ENCODE results near the gene PDCD2. TPM values are rescaled to one million over a fixed set of nuclear protein-coding genes. Genes with fewer than 3 reads are reported as not detected.

PDCD2 gene
- total and polyA plus RNA-seq, 2 donors (not counting 1 experiment from before 2014, with no cell fraction given) = 50.0 to 64.5 TPM

DNA sequence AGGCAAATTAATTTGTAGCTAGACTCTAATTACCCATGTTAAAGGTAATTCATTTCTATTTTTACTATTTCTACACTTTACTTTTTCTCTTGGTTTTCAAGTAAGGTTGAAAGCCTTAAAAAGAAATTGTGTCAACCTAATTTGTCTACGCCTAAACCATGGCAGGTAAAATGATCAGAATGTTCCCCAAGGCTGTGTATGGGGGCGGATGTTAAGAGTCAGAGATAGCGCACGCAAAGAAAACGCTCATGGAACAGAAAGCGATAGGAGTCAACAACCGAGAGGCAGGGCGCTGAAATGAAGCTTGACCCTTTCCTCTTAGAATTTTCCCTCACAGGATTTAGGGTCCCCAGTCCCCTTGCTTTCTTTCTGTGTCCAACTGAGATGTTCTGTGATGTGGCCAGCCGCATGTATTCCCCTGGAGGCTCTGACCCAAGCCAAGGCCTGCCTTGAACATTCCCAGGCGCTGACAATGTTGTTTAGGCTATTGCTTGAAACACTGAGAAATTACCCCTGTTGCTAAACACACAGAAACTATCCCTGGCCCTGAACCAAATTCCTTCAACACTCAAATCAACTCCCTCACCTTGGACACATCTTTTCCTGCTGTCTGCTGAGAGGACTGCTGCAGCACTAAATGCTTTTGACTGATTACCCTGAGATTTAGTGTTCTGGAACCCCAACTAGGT lies 42.3 kb downstream of the PDCD2 start:
- peaks cover 2 to 87% of the 10 kb centered on the region in 2 experiments for H3K36me3 ChIP-seq (replicated peaks in 1 of 2; ENCODE audit: control extremely low read depth in 1 of 2, control insufficient read depth in 1 of 2, extremely low read depth in 1 of 2, insufficient read depth in 2 of 2, low read length in 1 of 2)
- 100% methylated on average over 4 of the region's 10 CpGs for WGBS (ENCODE audit: insufficient coverage)

DNA sequence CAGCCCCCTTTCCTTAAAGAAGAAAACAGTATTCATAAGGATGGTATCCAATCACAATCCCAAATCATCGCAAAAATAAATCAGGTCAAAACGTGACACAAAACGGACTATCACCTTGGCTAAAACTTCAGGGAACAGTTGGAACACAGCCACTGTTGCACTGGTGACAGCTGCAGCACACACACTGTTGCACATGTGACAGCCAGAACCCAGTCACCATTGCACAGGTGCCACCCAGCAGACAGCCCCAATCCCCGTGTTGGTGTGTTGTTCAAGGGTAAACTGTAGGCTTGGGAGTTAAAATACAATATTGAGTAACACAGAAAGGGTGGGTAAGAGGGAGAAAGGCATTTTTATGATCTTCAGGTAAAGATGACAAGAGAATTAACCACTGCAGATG lies 47.1 kb downstream of the PDCD2 start:
- POLR2A ChIA-PET = no interaction called here

More for the DNA sequence above, 42.3 kb downstream of the PDCD2 start:
- TF ChIP-seq, protein P1, sequence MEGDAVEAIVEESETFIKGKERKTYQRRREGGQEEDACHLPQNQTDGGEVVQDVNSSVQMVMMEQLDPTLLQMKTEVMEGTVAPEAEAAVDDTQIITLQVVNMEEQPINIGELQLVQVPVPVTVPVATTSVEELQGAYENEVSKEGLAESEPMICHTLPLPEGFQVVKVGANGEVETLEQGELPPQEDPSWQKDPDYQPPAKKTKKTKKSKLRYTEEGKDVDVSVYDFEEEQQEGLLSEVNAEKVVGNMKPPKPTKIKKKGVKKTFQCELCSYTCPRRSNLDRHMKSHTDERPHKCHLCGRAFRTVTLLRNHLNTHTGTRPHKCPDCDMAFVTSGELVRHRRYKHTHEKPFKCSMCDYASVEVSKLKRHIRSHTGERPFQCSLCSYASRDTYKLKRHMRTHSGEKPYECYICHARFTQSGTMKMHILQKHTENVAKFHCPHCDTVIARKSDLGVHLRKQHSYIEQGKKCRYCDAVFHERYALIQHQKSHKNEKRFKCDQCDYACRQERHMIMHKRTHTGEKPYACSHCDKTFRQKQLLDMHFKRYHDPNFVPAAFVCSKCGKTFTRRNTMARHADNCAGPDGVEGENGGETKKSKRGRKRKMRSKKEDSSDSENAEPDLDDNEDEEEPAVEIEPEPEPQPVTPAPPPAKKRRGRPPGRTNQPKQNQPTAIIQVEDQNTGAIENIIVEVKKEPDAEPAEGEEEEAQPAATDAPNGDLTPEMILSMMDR (IDR thresholded peaks at IDR 0.05) = no peak
- no peak for TF ChIP-seq EZH2 (IDR thresholded peaks at IDR 0.05; ENCODE audit: borderline replicate concordance, insufficient read depth, low read depth, low read length, poor library complexity, severe bottlenecking)
- ATAC-seq (ENCODE audit: low read depth) (no peak), DNase-seq (no peak)
- Mint-ChIP-seq H3K9me3 (ENCODE audit: insufficient read depth) (no peaks in the 10 kb centered on the region), H3K4me1 (peaks cover 18% of the 10 kb centered on the region), H3K27ac (no peak overlapping the region), H3K27me3 (no peaks in the 10 kb centered on the region), H3K4me3 (no peak overlapping the region)
- no peaks in the 10 kb centered on the region for H3K4me1 ChIP-seq (ENCODE audit: control insufficient read depth in 2 of 2, insufficient read depth in 2 of 2, low read length in 2 of 2)
- H3K9me3 ChIP-seq (ENCODE audit: control extremely low read depth in 1 of 3, control insufficient read depth in 2 of 3, insufficient read depth in 1 of 3, low read length in 2 of 3) = no peaks in the 10 kb centered on the region
- no peak overlapping the region for H3K4me3 ChIP-seq (ENCODE audit: control extremely low read depth in 1 of 5, extremely low read depth in 1 of 5, insufficient read depth in 1 of 5, low read depth in 2 of 5, low read length in 4 of 5)
- intact Hi-C loops (cut with micrococcal nuclease) = no loop called here
- ChIA-PET POLR2A (no interaction called here), CTCF (interaction anchor here (4.6 kb wide), 1 partner anchor 13 kb away, joined by 22 read pairs; no protein-coding TSS in a partner anchor)
- peaks cover 56% of the 10 kb centered on the region for H4K20me1 ChIP-seq (ENCODE audit: control insufficient read depth, insufficient read depth, low read length, poor library complexity, severe bottlenecking)
- H3K9ac ChIP-seq (ENCODE audit: low read length) = no peak overlapping the region
- peaks cover 62% of the 10 kb centered on the region for H3K79me2 ChIP-seq (ENCODE audit: control insufficient read depth, insufficient read depth, low read length)
- no peaks in the 10 kb centered on the region for H3K27me3 ChIP-seq (replicated peaks in 1 of 4; ENCODE audit: control extremely low read depth in 1 of 4, control insufficient read depth in 3 of 4, insufficient read depth in 4 of 4, low read length in 3 of 4)
- H3K4me2 ChIP-seq (replicated peaks; ENCODE audit: low read depth, low read length, poor library complexity, severe bottlenecking) = no peak overlapping the region
- H3K27ac ChIP-seq (ENCODE audit: low read length in 2 of 2) = no peak overlapping the region
- H2AFZ ChIP-seq (ENCODE audit: insufficient read depth, low read depth, low read length, poor library complexity, severe bottlenecking) = no peak overlapping the region

More for the DNA sequence above, 47.1 kb downstream of the PDCD2 start:
- DNase-seq (no peak), ATAC-seq (ENCODE audit: low read depth) (no peak)
- TF ChIP-seq, protein P1 (IDR thresholded peaks at IDR 0.05) = no peak
- TF ChIP-seq EZH2 (IDR thresholded peaks at IDR 0.05; ENCODE audit: borderline replicate concordance, insufficient read depth, low read depth, low read length, poor library complexity, severe bottlenecking) = no peak
- intact Hi-C loops (cut with micrococcal nuclease) = no loop called here
- CTCF ChIA-PET = interaction anchor here (4.6 kb wide), 1 partner anchor 8 kb away, joined by 22 read pairs; no protein-coding TSS in a partner anchor
- Histone ChIP-seq H3K9ac (ENCODE audit: low read length) (no peak overlapping the region), H3K4me2 (replicated peaks; ENCODE audit: low read depth, low read length, poor library complexity, severe bottlenecking) (no peak overlapping the region), H2AFZ (ENCODE audit: insufficient read depth, low read depth, low read length, poor library complexity, severe bottlenecking) (no peak overlapping the region), H3K4me3 (ENCODE audit: control extremely low read depth in 1 of 5, extremely low read depth in 1 of 5, insufficient read depth in 1 of 5, low read depth in 2 of 5, low read length in 4 of 5) (no peak overlapping the region), H3K9me3 (ENCODE audit: control extremely low read depth in 1 of 3, control insufficient read depth in 2 of 3, insufficient read depth in 1 of 3, low read length in 2 of 3) (no peaks in the 10 kb centered on the region), H4K20me1 (ENCODE audit: control insufficient read depth, insufficient read depth, low read length, poor library complexity, severe bottlenecking) (peaks cover 42% of the 10 kb centered on the region), H3K79me2 (ENCODE audit: control insufficient read depth, insufficient read depth, low read length) (peaks cover 21% of the 10 kb centered on the region), H3K27ac (ENCODE audit: low read length in 2 of 2) (no peak overlapping the region), H3K27me3 (replicated peaks in 1 of 4; ENCODE audit: control extremely low read depth in 1 of 4, control insufficient read depth in 3 of 4, insufficient read depth in 4 of 4, low read length in 3 of 4) (no peaks in the 10 kb centered on the region), H3K36me3 (replicated peaks in 1 of 2; ENCODE audit: control extremely low read depth in 1 of 2, control insufficient read depth in 1 of 2, extremely low read depth in 1 of 2, insufficient read depth in 2 of 2, low read length in 1 of 2) (peaks cover 0 to 81% of the 10 kb centered on the region in 2 experiments), H3K4me1 (ENCODE audit: control insufficient read depth in 2 of 2, insufficient read depth in 2 of 2, low read length in 2 of 2) (no peaks in the 10 kb centered on the region)
- Mint-ChIP-seq H3K27ac (no peak overlapping the region), H3K27me3 (no peaks in the 10 kb centered on the region), H3K9me3 (ENCODE audit: insufficient read depth) (no peaks in the 10 kb centered on the region), H3K4me1 (peaks cover 18% of the 10 kb centered on the region), H3K4me3 (no peak overlapping the region)
- WGBS (ENCODE audit: insufficient coverage) = 100% methylated on average over 3 of the region's 4 CpGs
